KMS-11 (cell line): ENCODE measurements around the gene MED13L.
"Not testable (repeated sequence)": the region's sequence is repeated elsewhere in the genome, so short reads cannot be mapped to it uniquely, and the experiment has no call there.

Experiments
- H2AFZ ChIP-seq: fragments of 200-600 bp; sonication (generic); 2 replicates; pipeline ENCODE4 v1.6.1; 2016; ENCODE audit warnings: antibody characterized with exemption, mixed run types, low read depth
- H3K27ac ChIP-seq: fragments of 200-600 bp; sonication (generic); 2 replicates; pipeline ENCODE4 v1.6.1; 2016; ENCODE audit warnings: mild to moderate bottlenecking, mixed run types
- H3K27me3 ChIP-seq: fragments of 200-600 bp; sonication (generic); 2 replicates; pipeline ENCODE4 v1.6.1; 2017; ENCODE audit warnings: mild to moderate bottlenecking, low read depth, mixed run types, moderate library complexity; ENCODE audit not compliant: insufficient read depth
- H3K36me3 ChIP-seq: fragments of 200-600 bp; sonication (generic); 2 replicates; pipeline ENCODE4 v1.6.1; 2017; ENCODE audit warnings: mild to moderate bottlenecking, mixed run types; ENCODE audit not compliant: insufficient read depth
- H3K4me1 ChIP-seq: fragments of 200-600 bp; sonication (generic); 2 replicates; pipeline ENCODE4 v1.6.1; 2016; ENCODE audit warnings: mild to moderate bottlenecking, low read depth, mixed run types; ENCODE audit not compliant: poor library complexity, severe bottlenecking
- H3K4me2 ChIP-seq: fragments of 200-600 bp; sonication (generic); 2 replicates; pipeline ENCODE4 v1.7.0; 2016; ENCODE audit warnings: mild to moderate bottlenecking, mixed run types
- H3K4me3 ChIP-seq: fragments of 200-600 bp; sonication (generic); IDR thresholded peaks from 2 replicates; pipeline ENCODE4 v1.6.1; 2017; ENCODE audit warnings: low read depth, low read length, mixed read lengths; ENCODE audit not compliant: insufficient read depth
- H3K79me2 ChIP-seq: fragments of 200-600 bp; sonication (generic); 2 replicates; pipeline ENCODE4 v1.6.1; 2016; ENCODE audit warnings: low read depth, mixed run types; ENCODE audit not compliant: insufficient read depth
- H3K9ac ChIP-seq: fragments of 200-600 bp; sonication (generic); 2 replicates; pipeline ENCODE4 v1.6.1; 2016; ENCODE audit warnings: mild to moderate bottlenecking, mixed run types
- H4K20me1 ChIP-seq: fragments of 200-600 bp; sonication (generic); 2 replicates; pipeline ENCODE4 v1.6.1; 2016; ENCODE audit warnings: mild to moderate bottlenecking, mixed run types; ENCODE audit not compliant: insufficient read depth
- CTCF ChIP-seq: fragments of 200-600 bp; sonication (generic); conservative IDR thresholded peaks from 2 replicates; pipeline ENCODE4 v1.6.1; 2017; ENCODE audit warnings: low read depth, mild to moderate bottlenecking, antibody characterized with exemption, low read length, moderate library complexity, mixed read lengths

The MED13L gene

GRCh38 chr12:115980339-115980738 is 297.2 kb downstream of the MED13L start:
- Histone ChIP-seq H3K4me1 (no peaks in the 10 kb centered on the region), H3K36me3 (no peaks in the 10 kb centered on the region), H3K79me2 (no peaks in the 10 kb centered on the region), H3K4me2 (no peak overlapping the region), H3K27me3 (no peaks in the 10 kb centered on the region), H2AFZ (no peak overlapping the region), H3K4me3 (no peak overlapping the region), H3K9ac (no peak overlapping the region), H3K27ac (no peak overlapping the region), H4K20me1 (no peaks in the 10 kb centered on the region)
- no peak for TF ChIP-seq CTCF

GRCh38 chr12:115979851-115980250 is 297.6 kb downstream of the MED13L start:
- Histone ChIP-seq H3K9ac (no peak overlapping the region), H4K20me1 (no peaks in the 10 kb centered on the region), H3K27me3 (no peaks in the 10 kb centered on the region), H3K4me2 (no peak overlapping the region), H3K27ac (no peak overlapping the region), H3K36me3 (no peaks in the 10 kb centered on the region), H3K4me1 (no peaks in the 10 kb centered on the region), H3K4me3 (no peak overlapping the region), H3K79me2 (no peaks in the 10 kb centered on the region), H2AFZ (no peak overlapping the region)
- TF ChIP-seq CTCF: no peak

GRCh38 chr12:115979351-115979750 is 298.1 kb downstream of the MED13L start:
- Histone ChIP-seq H3K4me2 (no peak overlapping the region), H3K27ac (no peak overlapping the region), H3K9ac (no peak overlapping the region), H3K4me1 (no peaks in the 10 kb centered on the region), H4K20me1 (no peaks in the 10 kb centered on the region), H2AFZ (no peak overlapping the region), H3K79me2 (no peaks in the 10 kb centered on the region), H3K27me3 (no peaks in the 10 kb centered on the region), H3K36me3 (no peaks in the 10 kb centered on the region), H3K4me3 (no peak overlapping the region)
- no peak for TF ChIP-seq CTCF

GRCh38 chr12:115976829-115977228 is 300.7 kb downstream of the MED13L start:
- not testable (repeated sequence) for H3K36me3 ChIP-seq, H3K27ac ChIP-seq, H4K20me1 ChIP-seq, H3K4me1 ChIP-seq, H3K9ac ChIP-seq, H3K4me2 ChIP-seq, H2AFZ ChIP-seq, H3K27me3 ChIP-seq, H3K79me2 ChIP-seq, H3K4me3 ChIP-seq

- Histone ChIP-seq H3K9ac (no peak overlapping the region), H2AFZ (no peak overlapping the region), H3K27ac (no peak overlapping the region), H3K4me1 (no peaks in the 10 kb centered on the region), H4K20me1 (no peaks in the 10 kb centered on the region), H3K4me3 (no peak overlapping the region), H3K27me3 (no peaks in the 10 kb centered on the region), H3K79me2 (no peaks in the 10 kb centered on the region), H3K36me3 (no peaks in the 10 kb centered on the region), H3K4me2 (no peak overlapping the region)
- TF ChIP-seq CTCF: no peak
Measured at GRCh38 chr12:115975411-115975810, 302.1 kb downstream of the MED13L start.
